GM19035 (cell line): ENCODE results near the gene MMS19.

Experiments used
- ATAC-seq: cut with Tn5 transposase; IDR thresholded peaks from one replicate; pipeline ENCODE4 v1.9.1; 2021; ENCODE audit not compliant: unreplicated experiment

The MMS19 gene

DNA sequence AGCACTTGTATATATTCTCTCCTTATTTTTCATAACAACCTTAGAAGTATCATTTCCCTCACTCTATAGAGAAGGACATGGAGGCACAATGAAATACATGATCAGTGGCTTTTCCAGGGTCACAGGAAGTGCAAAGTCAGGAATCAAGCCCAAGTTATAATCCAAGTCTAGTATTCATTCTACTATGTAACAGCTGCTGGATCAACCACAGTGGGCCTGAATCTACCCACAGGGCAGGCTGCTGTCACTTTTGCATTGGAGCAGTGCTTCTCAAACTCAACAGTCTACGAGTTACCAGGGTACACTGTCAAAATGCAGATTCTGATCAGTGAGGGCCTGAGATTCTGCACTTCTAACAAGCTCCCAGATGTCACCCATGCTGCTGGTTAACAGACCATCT is 34.0 kb downstream of the MMS19 start:
- ATAC-seq: no peak

DNA sequence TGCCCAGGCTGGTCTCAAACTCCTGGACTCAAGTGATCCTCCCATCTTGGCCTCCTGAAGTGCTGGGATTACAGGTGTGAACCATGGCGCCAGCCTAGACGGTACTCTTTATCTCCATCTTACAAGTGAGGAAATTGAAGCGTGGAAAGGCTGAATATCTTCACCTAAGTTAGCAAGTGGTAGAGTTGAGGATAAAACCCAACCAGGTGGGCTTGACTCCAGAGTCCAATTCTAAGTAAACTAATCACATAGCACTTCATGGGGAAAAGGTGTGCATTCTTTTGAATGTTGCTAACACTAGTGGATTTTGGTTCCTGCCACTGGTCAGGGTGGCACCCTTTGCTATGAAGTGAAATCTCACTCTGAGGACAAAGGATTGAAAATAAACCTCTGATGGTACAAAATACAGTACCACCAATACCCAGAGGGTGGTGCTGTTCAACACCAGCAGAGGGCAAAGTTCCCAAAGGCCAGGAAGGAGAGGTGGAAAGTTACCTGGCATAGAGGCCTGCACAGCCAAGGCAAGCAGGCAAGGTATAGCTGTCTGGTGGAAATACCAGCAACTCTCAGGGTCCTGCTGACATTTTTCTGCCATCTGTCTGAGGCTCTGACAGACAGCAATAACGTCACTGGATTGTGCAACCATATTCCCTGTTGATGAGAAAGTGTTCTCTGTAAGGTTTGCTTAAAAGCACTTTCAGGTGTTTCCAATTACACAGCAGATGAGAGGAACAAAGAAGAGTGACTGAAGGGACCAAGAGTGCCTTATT is 34.7 kb downstream of the MMS19 start:
- no peak for ATAC-seq

DNA sequence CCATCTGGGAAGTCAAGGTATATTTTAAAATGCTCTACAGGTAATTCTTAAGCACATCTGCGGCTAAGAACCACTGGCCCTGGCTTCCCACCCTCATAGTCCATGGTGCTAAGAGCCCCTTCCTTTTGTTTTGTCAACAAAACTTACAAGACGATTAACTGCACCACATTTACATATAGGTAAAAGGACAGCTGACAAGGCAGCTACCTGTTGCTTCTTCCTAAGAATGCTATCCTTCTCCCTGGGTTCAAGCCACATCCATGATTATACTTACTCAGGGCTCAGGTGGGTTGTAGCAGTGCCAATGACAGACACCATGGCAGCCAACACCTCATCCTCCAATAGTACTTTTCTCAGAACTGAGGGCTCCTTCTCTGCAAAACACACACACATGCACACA is 35.9 kb downstream of the MMS19 start:
- ATAC-seq: no peak

DNA sequence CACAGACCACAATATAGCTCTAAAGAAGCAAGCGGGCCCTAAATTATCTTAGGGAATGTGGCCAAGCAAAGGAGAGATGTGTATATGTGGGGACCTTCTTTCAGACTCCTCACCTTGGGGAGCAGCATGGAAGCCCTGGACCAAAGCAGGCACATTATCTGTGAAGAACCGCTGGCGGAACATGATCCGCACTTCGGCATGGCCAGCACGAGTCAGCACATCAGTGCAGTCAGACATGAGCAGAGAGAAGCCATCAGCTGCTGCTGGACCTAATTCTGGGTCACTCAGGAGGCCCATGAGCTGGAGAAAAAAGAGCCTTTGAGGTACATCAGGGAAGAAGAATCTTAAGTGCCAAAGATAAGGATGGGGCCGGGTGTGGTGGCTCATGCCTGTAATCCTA is 38.3 kb downstream of the MMS19 start:
- no peak for ATAC-seq

DNA sequence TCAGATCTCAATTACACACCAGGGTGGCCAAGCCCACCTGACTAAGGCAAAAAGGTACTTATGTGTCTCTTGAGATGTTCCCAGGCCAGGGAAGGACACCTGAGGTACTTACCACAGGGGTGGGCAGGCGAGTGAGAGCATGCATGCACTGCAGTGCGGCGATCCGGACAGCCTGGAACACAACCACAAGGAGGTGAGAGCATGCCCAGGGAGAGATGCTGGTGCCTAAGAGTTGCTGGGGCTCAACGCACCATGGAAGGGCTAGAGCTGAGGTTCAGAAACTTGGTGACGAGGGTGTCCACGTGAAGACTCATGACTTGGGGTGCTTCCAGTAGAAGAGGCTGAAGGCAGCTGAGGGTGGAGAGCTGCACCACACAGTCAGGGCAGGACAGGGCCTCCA is 39.1 kb downstream of the MMS19 start:
- no peak for ATAC-seq

GRCh38 chr10:97456686-97457065 is 41.5 kb downstream of the MMS19 start:
- no peak for ATAC-seq

GRCh38 chr10:97456034-97456685 is 42.1 kb downstream of the MMS19 start:
- no peak for ATAC-seq

GRCh38 chr10:97454330-97455036 is 43.7 kb downstream of the MMS19 start:
- ATAC-seq: no peak

DNA sequence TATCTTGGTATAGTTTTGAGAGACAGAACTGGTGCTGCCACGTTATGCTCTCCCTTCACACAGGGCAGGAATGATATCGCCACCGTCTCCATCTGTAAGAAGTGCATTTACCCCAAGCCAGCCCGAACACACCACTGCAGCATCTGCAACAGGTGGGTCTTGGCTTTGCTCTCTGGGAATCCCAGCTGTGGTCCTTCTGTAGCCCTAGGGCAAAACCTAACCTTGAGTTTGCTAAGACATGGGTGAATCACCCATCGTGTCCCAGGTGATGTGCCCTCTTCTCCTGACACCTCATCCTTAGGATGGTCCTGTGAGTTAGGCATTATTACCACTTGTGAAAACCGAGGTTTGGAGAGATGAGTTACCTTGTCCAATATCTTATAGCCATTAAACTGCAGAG is 45.9 kb downstream of the MMS19 start:
- ATAC-seq: no peak

DNA sequence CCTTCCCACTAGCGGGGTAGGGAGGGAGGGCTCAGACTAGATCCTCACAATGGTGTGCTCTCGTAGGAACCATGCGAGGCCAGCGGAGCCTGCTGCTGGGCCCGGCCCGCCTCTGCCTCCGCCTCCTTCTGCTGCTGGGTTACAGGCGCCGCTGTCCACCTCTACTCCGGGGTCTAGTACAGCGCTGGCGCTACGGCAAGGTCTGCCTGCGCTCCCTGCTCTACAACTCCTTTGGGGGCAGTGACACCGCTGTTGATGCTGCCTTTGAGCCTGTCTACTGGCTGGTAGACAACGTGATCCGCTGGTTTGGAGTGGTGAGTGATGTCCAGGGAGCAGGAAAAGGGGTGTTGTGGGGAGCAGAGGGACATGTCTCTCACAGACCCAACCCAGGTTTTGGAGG is 46.6 kb downstream of the MMS19 start:
- ATAC-seq: no peak

DNA sequence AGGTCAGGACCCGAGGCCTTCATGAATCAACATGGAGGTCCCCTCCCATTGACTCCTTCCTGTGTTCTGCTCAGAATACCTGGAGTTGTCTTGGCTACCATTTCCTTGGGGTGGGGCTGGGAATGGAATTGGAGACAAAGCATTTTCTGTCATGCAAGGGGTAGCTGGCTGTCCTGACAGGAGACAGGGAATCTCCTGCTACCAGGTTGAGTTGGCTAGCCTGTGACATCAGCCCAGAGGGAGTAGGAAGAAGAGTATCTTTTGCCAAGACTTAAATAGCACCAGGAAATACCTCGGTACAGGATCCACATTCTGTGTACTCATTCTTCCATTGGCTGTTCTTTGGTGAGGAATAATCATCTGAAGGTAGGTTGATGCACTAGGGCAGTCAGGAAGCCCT is 47.4 kb downstream of the MMS19 start:
- ATAC-seq: no peak

DNA sequence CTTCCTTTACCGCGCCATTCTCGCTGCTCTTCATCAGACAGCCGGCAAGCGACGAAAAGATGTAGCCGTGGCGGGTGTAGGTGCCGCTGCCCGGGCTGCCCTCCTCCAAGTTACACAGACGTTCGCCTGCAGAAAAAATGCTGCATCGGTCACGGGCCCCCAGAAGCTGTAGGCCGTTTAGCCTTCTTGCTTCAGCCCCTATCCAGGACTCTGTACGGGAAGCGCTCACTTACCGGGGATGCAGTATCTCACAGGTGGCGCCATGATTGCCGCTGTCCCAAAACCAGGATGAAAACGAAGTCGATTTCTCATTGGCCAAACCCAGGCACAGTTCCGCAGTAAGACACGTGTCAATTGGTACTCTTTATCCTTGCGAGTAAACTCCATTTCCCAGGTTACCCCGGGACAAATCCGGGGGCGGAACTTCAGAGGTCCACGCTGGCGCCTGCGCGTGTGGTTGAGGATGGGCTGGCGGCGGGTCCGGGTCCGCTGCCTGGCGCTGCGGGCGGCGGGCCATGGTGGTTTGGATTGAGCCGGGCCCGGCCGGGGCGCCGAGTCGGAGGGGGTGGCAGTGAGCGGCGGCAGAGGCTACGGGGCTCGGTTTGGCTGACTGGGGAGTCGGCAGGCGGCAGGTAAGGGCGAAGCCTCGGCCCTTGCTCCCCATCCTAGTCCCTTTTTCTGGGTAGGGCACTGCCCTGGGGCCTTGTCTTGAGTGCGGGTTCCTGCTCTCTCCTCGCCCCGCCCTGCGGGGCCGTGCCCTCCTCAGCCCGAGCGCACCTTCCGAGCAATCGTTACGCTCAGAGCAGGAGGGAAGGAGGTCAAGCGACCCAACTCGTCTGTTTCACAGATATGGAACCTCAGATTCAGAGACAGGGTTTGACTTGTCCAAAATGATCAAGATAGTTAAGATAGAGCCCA is 52.2 kb downstream of the MMS19 start, which contains the start of the genes EXOSC1 and ZDHHC16:
Gene EXOSC1, minus strand, starts transcription at position 285 of the 918 bp plus-strand sequence. Its CDS starts 21 bp downstream, at position 264.
Gene ZDHHC16, plus strand, starts transcription at position 454 of the 918 bp plus-strand sequence. CDS start 5,501 bp downstream, outside the sequence.
- ATAC-seq: peak; percentile 94

- peak; percentile 5 for ATAC-seq
Observed at GRCh38 chr10:97445357-97445721, 52.9 kb downstream of the MMS19 start.

- ATAC-seq: no peak
Observed at GRCh38 chr10:97444212-97444611, 54.0 kb downstream of the MMS19 start.

DNA sequence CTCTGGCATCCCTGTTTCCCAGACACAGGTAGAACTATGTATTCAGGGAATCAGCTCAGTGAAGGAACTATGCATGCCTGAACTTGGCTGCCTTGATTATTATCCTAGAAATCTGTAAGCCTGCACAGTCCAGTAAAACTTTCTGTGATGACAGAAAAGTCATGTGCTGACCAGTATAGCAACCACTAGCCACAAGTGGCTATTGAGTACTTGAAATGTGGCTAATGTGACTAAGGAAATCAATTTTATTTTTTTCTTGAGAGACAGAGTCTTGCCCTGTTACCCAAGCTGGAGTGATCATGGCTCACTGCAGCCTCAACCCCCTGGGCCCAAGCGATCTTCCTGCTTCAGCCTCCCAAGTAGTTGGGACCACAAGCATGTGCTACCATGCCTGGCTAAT is 55.9 kb downstream of the MMS19 start:
- no peak for ATAC-seq

- ATAC-seq: no peak
Observed at GRCh38 chr10:97435211-97435610, 63.0 kb downstream of the MMS19 start.

DNA sequence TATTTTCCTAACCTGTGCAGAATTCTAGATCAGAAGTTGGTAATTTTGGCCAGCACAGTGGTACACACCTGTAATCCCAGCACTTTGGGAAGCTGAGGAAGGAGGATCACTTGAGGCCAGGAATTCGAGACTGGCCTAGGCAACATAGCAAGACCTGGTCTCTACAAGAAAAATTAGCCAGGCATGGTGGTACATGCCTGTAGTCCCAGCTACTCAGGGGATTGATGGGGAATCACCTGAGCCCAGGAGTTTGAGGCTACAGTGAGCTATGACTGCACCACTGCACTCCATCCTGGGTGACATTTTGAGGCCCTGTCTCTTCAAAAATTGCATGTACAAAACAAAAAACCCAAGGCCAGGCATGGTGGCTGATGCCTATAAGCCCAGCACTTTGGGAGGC is 63.7 kb downstream of the MMS19 start:
- no peak for ATAC-seq

DNA sequence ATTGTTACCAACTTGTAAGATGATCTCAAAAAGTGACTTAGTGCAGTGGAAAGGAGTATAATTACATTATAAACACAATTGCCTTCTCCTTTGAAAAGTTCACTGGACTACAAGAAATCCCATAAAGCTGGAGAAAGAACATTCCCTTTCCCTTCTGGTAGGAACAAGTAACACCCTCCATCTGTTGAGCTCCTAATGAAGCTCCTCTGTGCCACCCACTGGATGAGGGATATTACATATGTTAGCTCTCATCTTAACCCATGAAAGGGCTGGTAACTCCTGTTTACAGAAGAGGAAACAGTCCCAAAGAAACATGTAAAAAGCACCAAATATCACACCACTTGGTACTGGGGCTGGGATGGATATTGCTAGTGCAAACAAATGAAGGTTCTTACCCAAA is 64.2 kb downstream of the MMS19 start:
- ATAC-seq: no peak

- no peak for ATAC-seq
Observed at GRCh38 chr10:97428572-97428981, 69.6 kb downstream of the MMS19 start.

DNA sequence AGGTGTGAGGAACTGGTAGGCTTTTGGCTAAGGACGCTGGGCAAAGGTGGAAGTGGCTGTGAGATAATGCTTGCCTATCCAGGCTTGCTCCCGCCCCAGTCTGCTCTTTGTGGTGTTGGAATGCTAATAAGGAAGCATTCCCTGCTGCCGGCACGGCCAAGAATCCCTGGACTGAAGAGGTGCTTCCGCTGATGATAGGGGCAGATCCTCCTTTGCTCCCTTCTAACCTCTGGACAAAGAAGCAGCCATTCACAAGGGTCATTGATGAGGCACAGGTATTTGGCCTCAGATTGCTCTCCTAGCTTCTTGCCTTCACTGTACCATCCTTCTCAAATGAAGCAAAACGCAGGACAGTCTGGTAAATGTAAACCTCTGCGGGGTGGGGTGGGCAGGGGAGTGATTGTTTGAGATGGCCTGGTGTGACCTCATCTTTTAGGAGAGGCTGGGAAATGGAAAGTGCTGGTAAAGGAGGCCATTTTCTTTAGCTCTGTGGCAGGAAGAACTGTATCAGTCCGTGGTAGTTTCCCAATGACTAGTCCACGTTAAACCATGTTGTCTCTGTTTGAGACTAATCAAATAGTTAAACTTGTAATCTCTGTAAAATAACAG is 70.5 kb downstream of the MMS19 start:
- ATAC-seq: no peak
